ENCODE results near the gene HMG20B.

DNA sequence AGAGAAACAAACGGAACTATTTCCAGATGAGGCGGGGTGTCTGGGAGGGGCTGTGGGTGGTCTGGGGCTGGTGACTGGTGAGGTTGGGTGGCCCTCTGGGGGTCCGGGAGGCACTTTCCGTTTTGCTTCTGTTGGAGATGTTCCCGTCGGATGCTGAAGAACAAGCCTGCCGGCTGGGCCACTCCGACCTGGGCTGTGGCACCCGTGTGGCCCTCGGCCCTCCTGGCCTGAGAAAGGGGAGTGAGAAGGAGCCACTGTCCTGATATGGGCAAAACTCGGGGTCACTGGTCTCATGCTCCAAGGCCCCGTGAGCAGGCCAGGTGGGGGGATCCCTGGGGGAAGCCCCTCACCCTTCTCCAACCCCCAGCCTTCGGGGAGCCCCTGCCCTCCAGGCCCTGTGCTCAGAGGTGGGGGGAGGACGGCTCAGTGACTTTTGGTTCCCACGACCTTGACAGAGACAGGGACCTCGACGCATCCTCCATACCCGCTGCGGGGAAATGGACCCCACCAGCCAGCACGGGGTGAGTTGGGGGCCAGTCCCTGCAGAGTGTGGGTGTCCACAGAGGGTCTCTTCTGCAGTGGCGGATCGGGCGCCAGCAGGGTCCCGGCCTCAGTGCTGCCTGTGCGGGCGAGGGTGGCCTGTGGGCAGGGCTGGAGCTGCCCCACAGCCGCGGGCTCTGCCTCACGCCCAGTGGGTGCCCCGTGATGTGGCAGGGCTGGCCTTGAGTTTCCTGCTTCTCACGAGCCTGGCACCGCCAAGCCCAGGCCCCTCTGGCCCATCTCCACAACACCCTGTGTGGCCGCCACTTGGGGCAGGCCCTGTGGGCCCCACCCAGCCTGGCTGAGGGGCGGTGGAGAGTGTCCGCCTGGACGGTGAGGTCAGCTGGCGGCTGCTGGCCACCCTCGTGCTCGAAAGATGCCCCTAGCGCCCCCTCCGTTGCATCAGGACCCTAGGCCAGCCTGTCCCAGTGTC lies 38.3 kb downstream of the HMG20B start:
- TF ChIP-seq, protein P1, sequence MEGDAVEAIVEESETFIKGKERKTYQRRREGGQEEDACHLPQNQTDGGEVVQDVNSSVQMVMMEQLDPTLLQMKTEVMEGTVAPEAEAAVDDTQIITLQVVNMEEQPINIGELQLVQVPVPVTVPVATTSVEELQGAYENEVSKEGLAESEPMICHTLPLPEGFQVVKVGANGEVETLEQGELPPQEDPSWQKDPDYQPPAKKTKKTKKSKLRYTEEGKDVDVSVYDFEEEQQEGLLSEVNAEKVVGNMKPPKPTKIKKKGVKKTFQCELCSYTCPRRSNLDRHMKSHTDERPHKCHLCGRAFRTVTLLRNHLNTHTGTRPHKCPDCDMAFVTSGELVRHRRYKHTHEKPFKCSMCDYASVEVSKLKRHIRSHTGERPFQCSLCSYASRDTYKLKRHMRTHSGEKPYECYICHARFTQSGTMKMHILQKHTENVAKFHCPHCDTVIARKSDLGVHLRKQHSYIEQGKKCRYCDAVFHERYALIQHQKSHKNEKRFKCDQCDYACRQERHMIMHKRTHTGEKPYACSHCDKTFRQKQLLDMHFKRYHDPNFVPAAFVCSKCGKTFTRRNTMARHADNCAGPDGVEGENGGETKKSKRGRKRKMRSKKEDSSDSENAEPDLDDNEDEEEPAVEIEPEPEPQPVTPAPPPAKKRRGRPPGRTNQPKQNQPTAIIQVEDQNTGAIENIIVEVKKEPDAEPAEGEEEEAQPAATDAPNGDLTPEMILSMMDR (IDR thresholded peaks at IDR 0.05) = no peak
- TF ChIP-seq POLR2A (IDR thresholded peaks at IDR 0.05) = no peak
